KOPT-K1 (cell line): ENCODE measurements around the gene NCOA4.
A peak's percentile ranks its signal among the peaks of the same experiment; 100 is the strongest.
"Not testable (repeated sequence)": the region's sequence is repeated elsewhere in the genome, so short reads cannot be mapped to it uniquely, and the experiment has no call there.

ENCODE experiments used
- H3K27ac ChIP-seq: fragments of 200-600 bp; sonication (generic); 2 replicates; pipeline ENCODE4 v1.5.1; 2016; ENCODE audit warnings: antibody characterized with exemption, mild to moderate bottlenecking, low read depth, low read length; ENCODE audit not compliant: poor library complexity, severe bottlenecking
- H3K36me3 ChIP-seq: fragments of 200-600 bp; sonication (generic); 2 replicates; pipeline ENCODE4 v1.5.1; 2017; ENCODE audit warnings: antibody characterized with exemption, mild to moderate bottlenecking, low read length, moderate library complexity; ENCODE audit not compliant: insufficient read depth
- H3K9me3 ChIP-seq: fragments of 200-600 bp; sonication (generic); 2 replicates; pipeline ENCODE4 v1.5.1; 2017; ENCODE audit warnings: antibody characterized with exemption, low read length, mild to moderate bottlenecking; ENCODE audit not compliant: insufficient read depth, poor library complexity, severe bottlenecking

The NCOA4 gene

GRCh38 chr10:45997994-45998763, 32.2 kb downstream of the NCOA4 start:
- Histone ChIP-seq H3K9me3 (peaks cover 18% of the 10 kb centered on the region), H3K36me3 (peaks cover 76% of the 10 kb centered on the region), H3K27ac (no peak overlapping the region)

DNA sequence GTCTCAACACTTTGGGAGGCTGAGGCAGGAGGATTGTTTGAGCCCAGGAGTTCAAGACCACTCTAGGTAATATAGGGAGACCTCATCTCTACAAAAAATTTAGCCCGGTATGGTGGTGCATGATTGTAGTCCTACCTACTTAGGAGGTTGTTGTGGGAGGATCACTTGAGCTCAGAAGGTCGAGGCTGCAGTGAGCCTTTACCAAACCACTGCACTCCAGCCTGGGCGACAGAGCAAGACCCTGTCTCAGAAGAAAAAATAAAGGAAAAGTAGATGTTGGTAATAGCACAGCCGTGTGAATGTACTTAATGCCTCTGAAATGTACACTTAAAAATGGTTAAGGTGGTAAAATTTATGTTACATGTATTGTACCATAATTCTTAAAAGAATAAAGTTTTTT, 32.9 kb downstream of the NCOA4 start:
- peaks cover 18% of the 10 kb centered on the region for H3K9me3 ChIP-seq
- peaks cover 75% of the 10 kb centered on the region for H3K36me3 ChIP-seq
- no peak overlapping the region for H3K27ac ChIP-seq

GRCh38 chr10:45985590-45985989, 44.8 kb downstream of the NCOA4 start:
- H3K27ac ChIP-seq, H3K9me3 ChIP-seq: not testable (repeated sequence)
- peaks cover 71% of the 10 kb centered on the region for H3K36me3 ChIP-seq

GRCh38 chr10:45984473-45984872, 46.0 kb downstream of the NCOA4 start:
- peaks cover 65% of the 10 kb centered on the region for H3K36me3 ChIP-seq
- not testable (repeated sequence) for H3K9me3 ChIP-seq, H3K27ac ChIP-seq

- H3K9me3 ChIP-seq, H3K27ac ChIP-seq: not testable (repeated sequence)
- H3K36me3 ChIP-seq: peaks cover 63% of the 10 kb centered on the region
Observed at GRCh38 chr10:45983538-45984186, 46.8 kb downstream of the NCOA4 start.

GRCh38 chr10:45981367-45981766, 49.1 kb downstream of the NCOA4 start:
- H3K36me3 ChIP-seq: peaks cover 53% of the 10 kb centered on the region
- H3K9me3 ChIP-seq, H3K27ac ChIP-seq: not testable (repeated sequence)

DNA sequence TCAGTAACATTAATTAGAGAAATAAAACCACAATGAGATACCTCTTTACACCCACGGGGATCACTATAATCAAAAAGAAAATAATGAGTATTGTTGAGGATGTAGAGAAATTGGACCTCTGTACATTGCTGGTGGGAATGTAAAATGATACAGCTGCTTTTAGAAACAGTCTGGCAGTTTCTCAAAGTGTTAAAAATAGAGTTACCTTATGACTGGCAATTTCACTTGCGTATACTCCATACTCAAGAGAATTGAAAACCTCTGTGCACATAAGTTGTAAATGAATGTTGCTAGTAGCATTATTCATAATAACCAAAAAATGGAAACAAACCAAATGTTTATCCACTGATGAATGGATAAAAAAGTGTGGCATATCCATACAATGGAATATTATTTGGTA, 51.9 kb downstream of the NCOA4 start:
- peaks cover 37% of the 10 kb centered on the region for H3K36me3 ChIP-seq
- not testable (repeated sequence) for H3K27ac ChIP-seq, H3K9me3 ChIP-seq

DNA sequence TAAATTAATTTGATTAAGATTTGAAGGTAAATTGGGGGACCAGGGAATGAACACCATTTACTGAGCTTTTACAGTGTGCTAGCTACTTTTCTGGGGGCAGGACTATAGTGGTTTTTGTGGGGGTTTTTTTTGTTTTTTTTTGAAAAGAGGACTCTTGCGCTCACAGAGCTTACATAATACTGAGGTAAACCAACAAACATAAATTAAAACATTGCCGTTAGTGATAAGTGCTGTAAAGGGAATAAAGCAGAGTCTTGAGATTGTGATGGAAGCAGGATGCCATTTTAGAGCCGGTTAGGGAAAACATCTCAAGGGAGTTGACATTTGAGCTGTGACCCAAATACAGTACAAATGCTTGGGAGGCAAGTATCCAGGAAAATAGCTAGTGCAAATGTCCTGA, 56.4 kb downstream of the NCOA4 start:
- peaks cover 19% of the 10 kb centered on the region for H3K36me3 ChIP-seq
- not testable (repeated sequence) for H3K9me3 ChIP-seq, H3K27ac ChIP-seq

DNA sequence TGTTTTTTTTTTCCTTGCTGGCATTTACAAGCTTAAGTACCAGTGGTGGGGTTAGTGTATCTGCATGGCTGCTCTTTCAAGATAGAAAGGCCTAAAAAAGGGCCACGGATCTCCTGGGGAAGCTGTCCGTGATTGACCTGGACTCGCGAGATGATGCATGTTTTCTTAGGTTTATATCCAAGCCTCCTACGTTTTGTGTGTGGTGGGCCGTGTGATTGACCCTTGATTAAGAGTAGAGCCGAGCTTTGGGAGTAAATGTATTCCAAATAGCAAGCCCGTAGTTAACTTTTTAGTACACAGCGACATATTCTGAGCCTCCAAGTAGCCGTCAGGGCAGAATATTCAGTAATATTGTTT, 57.6 kb downstream of the NCOA4 start:
- peak overlapping the region; percentile 74 for H3K27ac ChIP-seq
- peaks cover 14% of the 10 kb centered on the region for H3K36me3 ChIP-seq
- H3K9me3 ChIP-seq: not testable (repeated sequence)

GRCh38 chr10:45972106-45972812, 58.2 kb downstream of the NCOA4 start, which contains the start of gene TIMM23:
Gene TIMM23 (plus strand): TSS chr10:45972489. CDS start chr10:45972625, 136 bp downstream.
- not testable (repeated sequence) for H3K36me3 ChIP-seq, H3K9me3 ChIP-seq
- peak within 1 kb of the TSS; percentile 74 for H3K27ac ChIP-seq

DNA sequence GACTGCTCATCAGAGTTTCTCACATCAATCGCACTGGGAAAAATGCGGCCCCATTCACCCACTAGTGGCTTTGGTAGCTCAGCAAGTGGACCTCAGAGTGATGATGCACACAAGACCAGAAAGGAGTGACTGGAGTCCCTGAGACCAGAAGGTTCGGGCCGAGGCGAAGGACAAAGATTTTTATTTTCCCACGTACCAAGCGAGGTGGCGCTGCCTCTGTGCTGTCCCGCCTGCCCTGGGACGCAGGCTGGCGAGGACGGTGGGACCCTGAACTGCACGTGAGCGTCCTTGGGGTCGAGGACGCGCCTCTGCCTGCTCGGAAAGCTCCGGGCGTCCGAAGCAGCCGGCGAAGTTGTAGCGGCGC, 58.7 kb downstream of the NCOA4 start:
- not testable (repeated sequence) for H3K9me3 ChIP-seq, H3K36me3 ChIP-seq
- H3K27ac ChIP-seq: peak overlapping the region; percentile 74

- not testable (repeated sequence) for H3K36me3 ChIP-seq, H3K27ac ChIP-seq, H3K9me3 ChIP-seq
Observed at GRCh38 chr10:45971019-45971418, 59.4 kb downstream of the NCOA4 start.

- H3K27ac ChIP-seq: not testable (repeated sequence)
Observed at GRCh38 chr10:45962686-45963452, 67.6 kb downstream of the NCOA4 start.

GRCh38 chr10:45957928-45958327, 72.5 kb downstream of the NCOA4 start:
- H3K36me3 ChIP-seq, H3K27ac ChIP-seq, H3K9me3 ChIP-seq: not testable (repeated sequence)

More at GRCh38 chr10:45962686-45963452, 67.6 kb downstream of the NCOA4 start:
- not testable (repeated sequence) for H3K9me3 ChIP-seq, H3K36me3 ChIP-seq

DNA sequence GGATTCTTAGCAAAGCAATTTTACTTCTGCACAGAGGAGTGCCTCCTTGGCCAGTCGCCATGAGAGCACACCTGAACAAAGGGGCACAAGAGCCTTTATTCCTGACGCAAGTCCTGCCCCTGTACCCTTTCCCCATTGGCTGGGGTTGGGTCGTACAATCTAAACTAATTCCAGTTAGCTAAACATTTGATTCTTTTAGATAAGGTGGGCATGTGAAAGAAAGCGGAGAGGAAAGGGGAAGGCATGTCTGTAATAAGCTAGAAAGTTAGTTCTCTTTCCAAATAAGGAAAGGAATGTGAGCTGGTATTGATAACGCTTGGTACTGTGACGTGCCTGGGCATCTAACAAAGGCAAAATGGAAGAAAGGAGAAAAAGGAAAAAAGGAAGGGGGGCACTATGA, 73.8 kb downstream of the NCOA4 start:
- H3K9me3 ChIP-seq, H3K36me3 ChIP-seq, H3K27ac ChIP-seq: not testable (repeated sequence)
